GM21381 (cell line): ENCODE measurements around the gene CECR2.

Source experiments
- ATAC-seq: cut with Tn5 transposase; IDR thresholded peaks from one replicate; pipeline ENCODE4 v1.9.1; 2021; ENCODE audit warnings: mild to moderate bottlenecking, moderate library complexity; ENCODE audit not compliant: unreplicated experiment

The CECR2 gene

GRCh38 chr22:17366830-17367229 lies 2.4 kb upstream of the CECR2 start:
- no peak for ATAC-seq

GRCh38 chr22:17368144-17368543 lies 1.1 kb upstream of the CECR2 start:
- no peak for ATAC-seq

GRCh38 chr22:17368554-17369438 lies 464 bp upstream of the CECR2 start:
- no peak for ATAC-seq

GRCh38 chr22:17370026-17370765 lies 936 bp downstream of the CECR2 start:
- no peak for ATAC-seq

- ATAC-seq: no peak
Measured at GRCh38 chr22:17370766-17371432, 1.6 kb downstream of the CECR2 start.

- no peak for ATAC-seq
Measured at GRCh38 chr22:17371448-17371847, 2.2 kb downstream of the CECR2 start.

- no peak for ATAC-seq
Measured at GRCh38 chr22:17373855-17374254, 4.6 kb downstream of the CECR2 start.

GRCh38 chr22:17375914-17376614 lies 6.8 kb downstream of the CECR2 start:
- no peak for ATAC-seq

GRCh38 chr22:17376950-17377349 lies 7.7 kb downstream of the CECR2 start:
- ATAC-seq: no peak

GRCh38 chr22:17379944-17380343 lies 10.7 kb downstream of the CECR2 start:
- no peak for ATAC-seq

GRCh38 chr22:17380359-17381087 lies 11.3 kb downstream of the CECR2 start:
- no peak for ATAC-seq

GRCh38 chr22:17381192-17381913 lies 12.1 kb downstream of the CECR2 start:
- no peak for ATAC-seq

GRCh38 chr22:17384612-17385330 lies 15.5 kb downstream of the CECR2 start:
- no peak for ATAC-seq

GRCh38 chr22:17387356-17387755 lies 18.1 kb downstream of the CECR2 start:
- no peak for ATAC-seq

GRCh38 chr22:17388235-17388634 lies 19.0 kb downstream of the CECR2 start:
- ATAC-seq: no peak

- no peak for ATAC-seq
Measured at GRCh38 chr22:17390087-17390486, 20.8 kb downstream of the CECR2 start.

- no peak for ATAC-seq
Measured at GRCh38 chr22:17396516-17396915, 27.3 kb downstream of the CECR2 start.

GRCh38 chr22:17397756-17398547 lies 28.7 kb downstream of the CECR2 start:
- no peak for ATAC-seq
